ENCODE data around the gene ABHD10. TPM values are rescaled to one million over a fixed set of nuclear protein-coding genes. Genes with fewer than 3 reads are reported as not detected.

ABHD10 gene
- total RNA-seq, 1 experiment from 2014 or later, result 57.6 TPM

GRCh38 chr3:112018712-112019111, 39.9 kb downstream of the ABHD10 start:
- Histone ChIP-seq H3K4me2 (no peak overlapping the region), H3K4me1 (replicated peaks; ENCODE audit: insufficient read depth) (no peaks in the 10 kb centered on the region), H4K20me1 (ENCODE audit: insufficient read depth) (no peaks in the 10 kb centered on the region), H3K4me3 (no peak overlapping the region), H3K27me3 (ENCODE audit: insufficient read depth, low read depth) (no peaks in the 10 kb centered on the region), H2AFZ (no peak overlapping the region), H3K27ac (no peak overlapping the region), H3K36me3 (ENCODE audit: low read depth) (no peaks in the 10 kb centered on the region), H3F3A (ENCODE audit: insufficient read depth, low read depth) (no peaks in the 10 kb centered on the region), H3K9me2 (ENCODE audit: insufficient read depth) (no peaks in the 10 kb centered on the region), H3K79me2 (ENCODE audit: low read depth) (no peaks in the 10 kb centered on the region), H3K9me3 (ENCODE audit: insufficient read depth, low read depth) (0 out of 2 replicates have a peak, but pooled peaks cover 4% of the 10 kb centered on the region)
- CTCF ChIA-PET, result no interaction called here
- DNase-seq, result no peak
- no TSS peak for BruUV-seq (replicated peaks)
- intact Hi-C loops (cut with micrococcal nuclease; ENCODE audit: unreplicated experiment), result no loop called here
- POLR2A ChIA-PET (ENCODE audit: unreplicated experiment), result no interaction called here
- TF ChIP-seq CTCF (conservative IDR thresholded peaks at IDR 0.05), result no peak
- TF ChIP-seq EZH2 (IDR thresholded peaks at IDR 0.05; ENCODE audit: low read depth), result no peak

GRCh38 chr3:112019716-112020115, 40.9 kb downstream of the ABHD10 start:
- Histone ChIP-seq H3K9me3 (ENCODE audit: insufficient read depth, low read depth) (0 out of 2 replicates have a peak, but pooled peaks cover 4% of the 10 kb centered on the region), H3K9me2 (ENCODE audit: insufficient read depth) (no peaks in the 10 kb centered on the region), H2AFZ (no peak overlapping the region), H3K27ac (no peak overlapping the region), H3F3A (ENCODE audit: insufficient read depth, low read depth) (no peaks in the 10 kb centered on the region), H3K36me3 (ENCODE audit: low read depth) (no peaks in the 10 kb centered on the region), H3K4me3 (no peak overlapping the region), H3K27me3 (ENCODE audit: insufficient read depth, low read depth) (no peaks in the 10 kb centered on the region), H3K4me2 (no peak overlapping the region), H3K4me1 (replicated peaks; ENCODE audit: insufficient read depth) (no peaks in the 10 kb centered on the region), H4K20me1 (ENCODE audit: insufficient read depth) (no peaks in the 10 kb centered on the region), H3K79me2 (ENCODE audit: low read depth) (no peaks in the 10 kb centered on the region)
- TF ChIP-seq CTCF (conservative IDR thresholded peaks at IDR 0.05), result no peak
- TF ChIP-seq EZH2 (IDR thresholded peaks at IDR 0.05; ENCODE audit: low read depth), result no peak
- intact Hi-C loops (cut with micrococcal nuclease; ENCODE audit: unreplicated experiment), result no loop called here
- POLR2A ChIA-PET (ENCODE audit: unreplicated experiment), result no interaction called here
- no TSS peak for BruUV-seq (replicated peaks)
- no peak for DNase-seq
- CTCF ChIA-PET, result interaction anchor here (0.8 kb wide), 1 partner anchor 27 kb away, joined by 3 read pairs; no protein-coding TSS in a partner anchor

GRCh38 chr3:112020674-112021085, 41.9 kb downstream of the ABHD10 start:
- no TSS peak for BruUV-seq (replicated peaks)
- no peak overlapping the region for H3K27ac ChIP-seq
- no peak overlapping the region for H3K4me2 ChIP-seq
- H3K9me2 ChIP-seq (ENCODE audit: insufficient read depth), result no peaks in the 10 kb centered on the region
- DNase-seq, result no peak
- TF ChIP-seq EZH2 (IDR thresholded peaks at IDR 0.05; ENCODE audit: low read depth) (no peak), CTCF (conservative IDR thresholded peaks at IDR 0.05) (no peak)
- 0 out of 2 replicates have a peak, but pooled peaks cover 4% of the 10 kb centered on the region for H3K9me3 ChIP-seq (ENCODE audit: insufficient read depth, low read depth)
- POLR2A ChIA-PET (ENCODE audit: unreplicated experiment), result no interaction called here
- no peaks in the 10 kb centered on the region for H3F3A ChIP-seq (ENCODE audit: insufficient read depth, low read depth)
- H4K20me1 ChIP-seq (ENCODE audit: insufficient read depth), result no peaks in the 10 kb centered on the region
- intact Hi-C loops (cut with micrococcal nuclease; ENCODE audit: unreplicated experiment), result no loop called here
- H3K4me3 ChIP-seq, result no peak overlapping the region
- H3K36me3 ChIP-seq (ENCODE audit: low read depth), result no peaks in the 10 kb centered on the region
- no peaks in the 10 kb centered on the region for H3K4me1 ChIP-seq (replicated peaks; ENCODE audit: insufficient read depth)
- no peaks in the 10 kb centered on the region for H3K27me3 ChIP-seq (ENCODE audit: insufficient read depth, low read depth)
- CTCF ChIA-PET, result no interaction called here
- H2AFZ ChIP-seq, result no peak overlapping the region
- no peaks in the 10 kb centered on the region for H3K79me2 ChIP-seq (ENCODE audit: low read depth)
